Motor neuron (in vitro differentiated cells): ENCODE measurements around the gene ERMARD. TPM values are rescaled to one million over a fixed set of nuclear protein-coding genes. Genes with fewer than 3 reads are reported as not detected.

Source experiments
- ATAC-seq, 8 experiments: fragments of 200-7000 bp; cut with Tn5 transposase; replicated peaks in 6 of 8; 2 replicates each; pipeline ENCODE4 v1.8.0; 2021; ENCODE audit warnings: mild to moderate bottlenecking in 8 of 8, moderate library complexity in 8 of 8
- H3K27ac ChIP-seq, 2 donors: fragments of 250-450 bp; sonication (Bioruptor Pico); 2 replicates each; pipeline ENCODE4 v1.9.0; 2021; ENCODE audit warnings: antibody characterized with exemption in 2 of 2, mild to moderate bottlenecking in 2 of 2, moderate library complexity in 1 of 2
- H3K4me1 ChIP-seq, 2 donors: fragments of 250-450 bp; sonication (Bioruptor Pico); replicated peaks in 1 of 2; 2 replicates each; pipeline ENCODE4 v1.6.1; 2021; ENCODE audit warnings: antibody characterized with exemption in 2 of 2, mild to moderate bottlenecking in 2 of 2, moderate library complexity in 1 of 2
- H3K4me3 ChIP-seq, 5 donors: fragments of 250-450 bp; sonication (Bioruptor Pico); 2 replicates each; pipeline ENCODE4 v1.9.0; 2021; ENCODE audit warnings: antibody characterized with exemption in 5 of 5, mild to moderate bottlenecking in 5 of 5, moderate library complexity in 4 of 5
- WGBS, 10 experiments: fragments of 450-650 bp; shearing (Covaris generic); methylation state at CpG; one replicate each; pipeline ENCODE4 v1.0.0; 2022; 5-methylcytosine and 5-hydroxymethylcytosine counted together
- in situ Hi-C, 9 experiments: fragments of 400-800 bp; cut with MboI; loops; one replicate each; pipeline ENCODE4 v1.15.0; 2021; ENCODE audit warnings: low sequenced_read_pairs in 9 of 9, low pct_unique_long_range_greater_than_20kb in 2 of 9; ENCODE audit not compliant: unreplicated experiment in 9 of 9
- total RNA-seq, 8 experiments: library from RNA; unstranded; fragments of 300-600 nt; gene quantifications; 2 replicates each; pipeline versions ENCODE4 v1.2.3 to v1.2.4, GENCODE V29; 2022

Gene ERMARD
- total RNA-seq, 8 experiments from 2014 or later = 12.7 to 30.1 (median 16.6) TPM

DNA sequence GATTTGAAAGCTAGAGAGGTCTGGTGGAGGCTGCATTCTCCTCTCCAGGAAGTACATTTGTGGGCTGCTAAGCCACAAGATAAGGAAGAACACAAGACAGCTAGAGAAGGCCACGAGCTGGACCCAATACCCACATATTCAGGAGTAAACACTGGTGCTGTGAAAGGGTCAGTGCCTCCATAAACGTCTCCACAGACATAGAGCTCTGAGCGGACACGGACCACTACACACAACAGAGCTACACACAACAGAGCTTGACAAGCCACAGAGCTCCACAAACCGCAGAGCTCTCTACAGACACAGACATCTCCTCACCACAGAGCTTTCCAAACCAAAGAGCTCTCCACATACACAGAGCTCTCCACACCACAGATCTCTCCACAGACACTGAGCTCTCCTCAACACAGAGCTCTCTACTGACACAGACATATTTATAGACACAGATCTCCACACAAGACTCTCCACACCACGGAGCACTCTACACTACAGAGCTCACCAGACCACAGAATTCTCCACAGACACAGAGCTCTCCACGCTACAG, 51.9 kb downstream of the ERMARD start:
- H3K4me1 ChIP-seq = peaks cover 23 to 35% of the 10 kb centered on the region in 2 donors
- in situ Hi-C loops = no loop called here
- ATAC-seq = no peak
- H3K4me3 ChIP-seq = no peak overlapping the region
- no peak overlapping the region for H3K27ac ChIP-seq
- 0 to 100% (median 73%) methylated on average over 1 to 3 of the region's 7 CpGs; no CpG with 5 or more reads in 3 of the 10 experiments for WGBS, 10 experiments

DNA sequence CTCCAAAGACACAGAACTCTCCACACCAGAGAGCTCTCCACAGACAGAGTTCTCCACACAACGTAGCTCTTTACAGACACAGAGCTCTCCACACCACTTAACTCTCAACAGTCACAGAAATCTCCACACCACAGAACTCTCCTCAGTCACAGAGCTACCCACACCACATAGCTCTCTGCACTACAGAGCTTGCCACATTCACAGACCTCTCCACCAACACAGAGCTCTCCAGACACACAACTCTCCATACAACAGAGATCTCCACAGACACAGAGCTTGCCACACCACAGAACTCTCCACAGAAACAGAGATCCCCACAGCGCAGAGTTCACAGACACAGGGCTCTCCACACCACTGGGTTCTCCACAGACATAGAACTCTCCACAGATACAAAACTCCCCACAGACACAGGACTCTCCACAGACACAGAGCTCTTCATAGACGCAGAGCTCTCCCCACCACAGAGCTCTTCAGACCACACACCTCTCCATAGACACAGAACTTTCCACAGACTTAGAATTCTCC, 52.5 kb downstream of the ERMARD start:
- no peak for ATAC-seq
- Histone ChIP-seq H3K27ac (no peak overlapping the region), H3K4me3 (no peak overlapping the region), H3K4me1 (peaks cover 21 to 30% of the 10 kb centered on the region in 2 donors)
- in situ Hi-C loops = no loop called here
- WGBS, 10 experiments = 0 to 100% (median 10%) methylated on average over 1 of the region's 3 CpGs; no CpG with 5 or more reads in 4 of the 10 experiments

DNA sequence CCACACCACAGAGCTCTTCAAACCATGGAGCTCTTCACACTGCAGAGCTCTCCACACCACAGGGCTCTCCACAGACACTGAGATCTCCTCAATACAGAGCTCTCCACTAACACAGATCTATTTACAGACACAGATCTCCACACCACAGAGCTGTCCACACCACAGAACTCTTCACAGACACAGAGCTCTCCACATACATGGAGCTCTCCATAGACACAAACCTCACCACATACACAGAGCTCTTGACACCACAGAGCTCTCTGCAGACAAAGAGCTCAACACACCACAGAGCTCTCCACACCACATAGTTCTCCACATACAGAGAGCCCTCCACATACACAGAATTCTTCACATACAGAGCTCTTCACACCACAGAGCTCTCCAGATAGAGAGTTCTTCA, 53.0 kb downstream of the ERMARD start:
- in situ Hi-C loops = no loop called here
- H3K27ac ChIP-seq = no peak overlapping the region
- peaks cover 16 to 25% of the 10 kb centered on the region in 2 donors for H3K4me1 ChIP-seq
- ATAC-seq = no peak
- H3K4me3 ChIP-seq = no peak overlapping the region

DNA sequence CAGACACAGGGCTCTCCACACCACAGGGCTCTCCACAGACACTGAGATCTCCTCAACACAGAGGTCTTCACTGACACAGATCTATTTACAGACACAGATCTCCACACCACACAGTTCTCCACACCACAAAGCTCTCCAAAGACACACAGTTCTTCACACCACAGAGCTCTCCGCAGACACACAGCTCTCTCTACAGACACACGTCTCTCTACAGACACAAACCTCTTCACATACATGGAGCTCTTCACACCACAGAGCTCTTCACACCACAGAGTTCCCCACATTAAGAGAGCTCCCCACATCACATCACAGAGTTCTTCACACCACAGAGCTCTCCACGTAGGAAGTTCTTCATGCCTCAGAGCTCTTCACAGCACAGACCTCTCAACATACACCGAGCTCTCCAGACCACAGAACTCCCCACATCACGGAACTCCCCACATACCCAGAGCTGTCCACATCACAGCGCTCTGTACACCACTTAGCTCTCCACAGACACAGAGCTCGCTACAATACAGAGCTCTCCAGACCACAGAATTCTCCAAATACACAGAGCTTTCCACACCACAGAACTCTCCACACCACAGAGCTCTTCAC, 53.9 kb downstream of the ERMARD start:
- ATAC-seq = no peak
- H3K4me3 ChIP-seq = no peak overlapping the region
- peaks cover 10 to 18% of the 10 kb centered on the region in 2 donors for H3K4me1 ChIP-seq
- no peak overlapping the region for H3K27ac ChIP-seq
- 0 to 100% (median 72%) methylated on average over 1 to 5 of the region's 7 CpGs; no CpG with 5 or more reads in 4 of the 10 experiments for WGBS, 10 experiments
- in situ Hi-C loops = no loop called here

DNA sequence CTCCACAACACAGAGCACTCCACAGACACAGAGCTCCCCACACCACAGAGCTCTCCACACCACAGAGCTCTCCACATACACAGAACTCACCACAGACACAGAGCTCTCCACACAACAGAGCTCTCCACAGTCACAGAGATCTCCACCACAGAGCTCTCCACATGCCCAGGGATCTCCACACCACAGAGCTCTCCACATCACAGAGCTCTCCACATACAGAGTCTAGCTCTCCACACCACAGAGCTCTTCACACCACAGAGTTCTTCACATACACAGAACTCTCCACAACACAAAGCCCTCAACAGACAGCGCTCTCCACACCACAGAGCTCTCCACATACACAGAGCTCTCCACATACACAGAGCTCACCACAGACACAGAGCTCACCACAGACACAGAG, 55.3 kb downstream of the ERMARD start:
- Histone ChIP-seq H3K27ac (no peak overlapping the region), H3K4me1 (peaks cover 1 to 12% of the 10 kb centered on the region in 2 donors), H3K4me3 (no peak overlapping the region)
- no peak for ATAC-seq
- in situ Hi-C loops = no loop called here
- no CpG with 5 or more reads among the region's 1 CpG for whole genome bisulfite sequencing, 10 experiments

DNA sequence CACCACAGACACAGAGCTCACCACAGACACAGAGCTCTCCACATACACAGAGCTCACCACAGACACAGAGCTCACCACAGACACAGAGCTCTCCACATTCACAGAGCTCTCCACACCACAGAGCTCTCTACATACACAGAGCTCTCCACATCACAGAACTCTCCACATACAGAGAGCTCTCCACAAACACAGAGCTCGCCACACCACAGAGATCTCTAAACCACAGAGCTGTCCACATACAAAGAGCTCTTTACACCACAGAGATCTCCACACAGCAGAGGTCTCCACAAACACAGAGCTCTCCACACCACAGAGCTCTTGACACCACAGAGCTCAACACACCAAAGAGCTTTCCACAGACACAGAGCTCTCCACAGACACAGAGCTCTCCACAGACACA, 55.8 kb downstream of the ERMARD start:
- 20% methylated on average over 1 of the region's 1 CpG; no CpG with 5 or more reads in 9 of the 10 experiments for WGBS, 10 experiments
- no peak for ATAC-seq
- Histone ChIP-seq H3K27ac (no peak overlapping the region), H3K4me3 (no peak overlapping the region), H3K4me1 (peaks cover 0 to 10% of the 10 kb centered on the region in 2 donors)
- in situ Hi-C loops = no loop called here

DNA sequence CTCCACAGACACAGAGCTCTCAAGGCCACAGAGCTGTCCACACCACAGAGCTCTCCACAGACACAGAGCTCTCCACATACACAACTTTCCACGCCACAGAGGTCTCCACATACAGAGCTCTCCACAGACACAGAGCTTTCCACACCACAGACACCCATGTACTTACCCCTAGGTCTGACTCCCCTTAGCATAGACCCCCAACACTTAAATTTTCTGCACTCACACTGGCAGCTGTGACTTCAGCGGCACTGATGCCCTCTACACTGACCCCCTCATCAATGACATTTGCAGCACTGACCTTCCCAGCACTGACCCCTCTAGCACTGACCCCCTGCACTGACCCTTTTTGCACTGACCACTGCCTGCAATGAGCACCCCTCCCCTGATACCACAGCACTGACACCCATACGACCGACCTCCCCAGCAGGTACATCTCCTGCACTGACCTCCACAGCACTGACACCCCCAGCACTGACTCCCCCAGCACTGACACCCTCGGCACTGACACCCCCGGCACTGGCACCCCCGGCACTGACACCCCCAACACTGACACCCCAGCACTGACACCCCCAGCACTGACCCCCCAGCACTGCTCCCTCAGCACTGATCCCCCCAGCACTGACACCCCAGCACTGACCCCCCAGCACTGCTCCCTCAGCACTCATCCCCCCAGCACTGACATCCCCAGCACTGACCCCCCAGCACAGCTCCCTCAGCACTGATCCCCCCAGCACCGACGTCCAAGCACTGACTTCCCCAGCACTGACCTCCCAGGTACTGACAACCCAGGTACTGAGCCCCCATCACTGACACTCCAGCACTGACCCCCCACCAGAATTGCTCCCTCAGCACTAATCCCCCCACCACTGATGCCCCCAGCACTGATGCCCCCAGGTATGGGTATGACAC, 56.5 kb downstream of the ERMARD start:
- ATAC-seq = no peak
- in situ Hi-C loops = no loop called here
- WGBS, 10 experiments = 20 to 100% (median 77%) methylated on average over 1 to 2 of the region's 9 CpGs; no CpG with 5 or more reads in 3 of the 10 experiments
- Histone ChIP-seq H3K4me1 (peaks cover 0 to 10% of the 10 kb centered on the region in 2 donors), H3K4me3 (no peak overlapping the region), H3K27ac (no peak overlapping the region)

DNA sequence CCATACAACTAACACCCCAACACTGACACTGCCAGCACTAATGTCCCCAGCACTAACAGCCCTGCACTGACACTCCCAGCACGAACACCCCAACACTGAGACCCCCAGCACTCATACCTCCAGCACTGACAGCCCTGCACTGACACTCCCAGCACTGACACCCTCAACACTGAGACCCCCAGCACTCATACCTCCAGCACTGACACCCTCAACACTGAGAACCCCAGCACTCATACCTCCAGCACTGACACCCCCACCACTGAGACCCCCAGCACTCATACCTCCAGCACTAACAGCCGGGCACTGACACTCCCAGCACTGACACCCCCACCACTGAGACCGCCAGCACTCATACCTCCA, 57.2 kb downstream of the ERMARD start:
- 0% methylated on average over 1 of the region's 3 CpGs; no CpG with 5 or more reads in 9 of the 10 experiments for WGBS, 10 experiments
- no peak for ATAC-seq
- no peak overlapping the region for H3K27ac ChIP-seq
- peaks cover 0 to 10% of the 10 kb centered on the region in 2 donors for H3K4me1 ChIP-seq
- in situ Hi-C loops = no loop called here
- no peak overlapping the region for H3K4me3 ChIP-seq

DNA sequence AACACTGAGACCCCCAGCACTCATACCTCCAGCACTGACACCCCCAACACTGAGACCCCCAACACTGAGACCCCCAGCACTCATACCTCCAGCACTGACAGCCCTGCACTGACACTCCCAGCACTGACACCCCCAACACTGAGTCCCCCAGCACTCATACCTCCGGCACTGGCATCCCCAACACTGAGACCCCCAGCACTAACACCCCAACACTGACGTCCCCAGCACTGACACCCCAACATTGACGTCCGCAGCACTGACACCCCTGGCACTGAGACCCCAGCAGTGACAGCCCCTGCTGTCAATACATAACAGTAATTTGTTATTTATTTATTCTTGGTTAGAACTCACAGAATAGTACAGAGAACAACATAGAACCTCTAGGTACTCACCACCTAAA, 58.0 kb downstream of the ERMARD start:
- in situ Hi-C loops = no loop called here
- no peak for ATAC-seq
- WGBS, 10 experiments = 70% methylated on average over 2 of the region's 4 CpGs; no CpG with 5 or more reads in 9 of the 10 experiments
- Histone ChIP-seq H3K4me3 (no peak overlapping the region), H3K4me1 (peaks cover 0 to 10% of the 10 kb centered on the region in 2 donors), H3K27ac (no peak overlapping the region)

DNA sequence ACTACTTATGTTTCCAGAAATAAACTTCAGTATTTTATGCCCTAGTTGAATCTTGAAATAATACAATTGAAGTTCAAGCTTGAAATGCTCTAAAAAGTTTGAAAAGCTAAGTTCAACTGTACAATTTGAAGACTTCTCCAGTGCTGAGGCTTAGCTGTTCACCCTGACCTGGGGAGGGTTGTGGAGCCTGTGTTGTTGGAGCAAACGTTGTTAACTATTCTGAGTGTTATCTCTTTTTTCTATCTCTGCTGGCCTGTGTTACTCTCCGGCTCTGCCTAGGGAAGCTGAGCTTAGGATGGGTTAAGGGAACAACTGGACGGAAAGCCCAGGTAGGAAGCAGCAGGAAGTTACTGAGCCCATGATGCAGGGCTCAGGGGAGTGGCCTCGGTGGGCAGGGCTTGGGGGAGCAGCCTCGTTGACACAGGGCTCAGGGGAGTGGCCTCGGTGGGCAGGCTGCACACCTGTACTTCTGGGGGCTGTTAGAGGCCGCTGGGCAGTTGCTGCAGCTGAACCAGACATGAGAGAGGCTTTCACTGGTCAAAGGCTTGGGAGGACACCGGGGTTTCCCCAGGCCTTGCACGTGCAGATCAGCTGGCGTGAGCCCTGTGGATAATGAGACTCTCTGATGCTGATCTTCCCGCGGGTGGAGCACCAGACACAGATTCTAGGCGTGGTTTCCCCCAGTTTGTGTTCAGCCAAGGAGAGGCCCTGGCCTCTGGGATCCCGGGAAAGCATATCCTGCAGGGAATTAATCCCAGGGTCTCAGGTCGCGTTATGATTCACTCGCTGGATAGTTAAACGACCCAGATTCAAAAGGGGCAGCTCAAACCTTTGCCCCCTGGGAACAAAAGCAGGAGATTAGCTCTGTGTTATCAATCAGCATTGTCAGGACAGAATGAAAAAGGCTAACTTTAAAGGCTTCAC, 58.9 kb downstream of the ERMARD start:
- H3K27ac ChIP-seq = no peak overlapping the region
- in situ Hi-C loops = no loop called here
- ATAC-seq = peak; percentile 48 to 98 (median 87)

DNA sequence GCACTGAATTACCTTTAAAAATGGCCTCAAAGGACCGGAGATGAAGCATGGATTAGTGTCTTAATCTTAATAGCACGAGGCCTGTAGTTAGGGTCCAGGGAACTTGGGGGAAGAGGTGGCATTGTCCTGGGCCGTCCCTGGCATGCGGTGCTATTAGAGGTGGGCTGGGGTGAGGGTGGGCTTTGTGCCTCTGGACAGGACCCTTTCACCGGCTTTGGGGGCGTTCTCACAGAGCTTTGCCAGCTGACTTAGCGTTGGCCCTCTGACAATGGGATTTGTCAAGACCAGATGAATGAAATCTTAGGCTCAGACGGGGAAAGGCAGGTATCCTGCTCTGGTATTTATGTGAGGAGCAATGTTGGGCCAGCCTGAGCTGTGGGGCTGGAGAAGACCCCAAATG, 59.6 kb downstream of the ERMARD start:
- WGBS, 10 experiments = 40 to 100% (median 66%) methylated on average over 1 to 6 of the region's 8 CpGs; no CpG with 5 or more reads in 4 of the 10 experiments
- no peak overlapping the region for H3K27ac ChIP-seq
- no peak overlapping the region for H3K4me3 ChIP-seq
- no peak for ATAC-seq
- H3K4me1 ChIP-seq = peaks cover 0 to 10% of the 10 kb centered on the region in 2 donors
- in situ Hi-C loops = no loop called here

More for the DNA sequence above, 58.9 kb downstream of the ERMARD start:
- peaks cover 0 to 10% of the 10 kb centered on the region in 2 donors for H3K4me1 ChIP-seq
- H3K4me3 ChIP-seq = no peak overlapping the region
- WGBS, 10 experiments = 22 to 56% (median 33%) methylated on average over 3 to 10 of the region's 18 CpGs; no CpG with 5 or more reads in 1 of the 10 experiments

DNA sequence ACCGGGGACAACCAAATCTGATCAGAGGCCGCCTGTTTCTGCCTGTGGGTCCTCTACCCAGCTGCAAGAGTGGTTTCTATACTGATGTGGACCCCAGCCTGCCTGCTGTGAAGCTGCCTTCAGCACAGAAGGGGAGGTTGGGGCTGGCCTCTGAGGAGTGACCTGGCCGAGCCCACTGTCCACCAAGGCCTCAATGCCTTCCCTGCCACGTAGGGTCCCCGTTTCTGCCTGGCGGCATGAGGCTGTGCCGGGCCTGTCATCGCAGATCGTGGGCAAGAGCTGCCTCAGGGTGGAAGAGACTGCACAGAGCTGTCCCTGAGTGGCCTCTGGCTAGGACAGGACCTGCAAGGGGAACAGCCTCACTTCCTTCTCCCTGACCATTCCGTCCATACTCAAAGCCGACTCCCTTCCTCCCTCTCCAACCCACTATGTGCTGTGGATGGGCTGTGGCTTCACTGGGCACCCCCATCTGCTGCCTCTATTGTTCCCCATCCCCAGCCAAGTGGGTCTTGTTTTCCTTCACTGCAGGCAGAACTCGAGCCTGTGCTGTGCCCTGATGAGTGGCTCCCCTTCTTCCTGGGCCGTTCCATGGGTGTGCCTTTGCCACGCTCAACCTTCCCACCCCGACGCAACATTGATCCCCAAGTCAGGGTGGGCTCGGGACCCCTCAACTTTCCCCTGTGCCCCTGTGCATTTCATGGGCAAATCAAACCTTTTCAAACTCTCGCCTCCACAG, 60.3 kb downstream of the ERMARD start:
- in situ Hi-C loops = no loop called here
- H3K4me1 ChIP-seq = peaks cover 0 to 10% of the 10 kb centered on the region in 2 donors
- 50 to 100% (median 69%) methylated on average over 1 to 6 of the region's 18 CpGs; no CpG with 5 or more reads in 4 of the 10 experiments for WGBS, 10 experiments
- ATAC-seq = no peak
- H3K27ac ChIP-seq = no peak overlapping the region
- H3K4me3 ChIP-seq = no peak overlapping the region
